GM20431 (cell line): Measurements from ENCODE around the gene OR2H1.

ENCODE experiments used
- in situ Hi-C: fragments of 300-500 bp; cut with MseI, MboI; formaldehyde crosslinking; loops from one replicate; pipeline ENCODE4 v1.15.0; 2020; ENCODE audit warnings: low sequenced_read_pairs; ENCODE audit not compliant: unreplicated experiment

The OR2H1 gene

DNA sequence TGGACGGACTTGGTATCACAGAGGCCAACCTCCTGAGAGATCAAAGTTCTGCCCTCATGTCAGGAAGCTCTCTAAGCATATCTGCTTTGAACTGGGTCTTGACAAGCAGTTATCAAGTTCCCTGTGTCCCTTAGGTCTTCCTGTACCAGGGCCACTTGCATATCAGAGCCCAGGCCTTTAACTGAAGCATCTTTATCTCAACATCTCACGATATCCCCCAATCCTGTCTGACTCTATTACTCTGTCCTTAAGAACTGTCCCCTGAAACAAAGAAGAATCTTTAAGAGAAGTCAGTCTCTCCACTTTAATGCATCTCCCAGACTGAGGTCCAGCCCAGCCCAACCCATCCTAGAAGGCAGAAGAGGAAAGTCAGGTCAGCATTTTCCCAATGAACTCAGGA is 22.6 kb downstream of the OR2H1 start:
- in situ Hi-C loops = no loop called here

DNA sequence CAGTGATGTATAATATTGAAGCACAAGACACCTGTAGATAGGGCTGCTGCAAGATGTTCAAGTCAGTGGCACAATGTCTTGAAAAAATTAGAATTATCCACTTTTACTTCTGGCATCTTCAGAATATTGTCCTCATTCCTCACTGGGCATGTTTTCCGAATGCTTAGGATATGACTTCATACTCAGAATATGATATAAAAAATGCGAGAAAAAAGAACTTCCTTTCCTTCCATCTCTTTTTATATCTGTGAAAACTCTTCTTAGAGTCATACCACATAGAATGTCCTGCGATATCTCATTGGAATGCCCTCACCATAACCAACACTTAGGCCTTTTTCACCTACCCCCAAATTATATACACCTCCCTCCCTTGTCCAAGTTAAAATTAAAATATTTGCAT is 26.2 kb downstream of the OR2H1 start:
- in situ Hi-C loops = no loop called here

DNA sequence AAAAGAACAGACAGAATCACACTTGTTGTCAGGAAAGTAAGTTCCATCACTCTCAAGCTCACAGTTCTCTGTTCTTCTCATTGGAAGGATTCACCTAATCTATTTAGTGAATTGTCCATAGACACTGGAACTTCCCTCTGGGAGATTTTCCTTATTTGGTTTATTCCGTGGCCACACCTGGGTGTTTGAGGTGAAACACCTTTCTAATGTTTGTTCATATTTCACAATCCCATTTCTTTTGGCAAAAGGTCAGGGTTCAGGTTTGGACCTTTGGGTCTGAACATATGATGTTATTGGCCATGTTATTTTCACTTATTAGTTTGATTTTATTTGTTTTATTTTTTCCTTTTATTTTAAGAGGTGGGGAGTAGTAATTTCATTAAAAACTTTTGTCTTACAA is 26.8 kb downstream of the OR2H1 start:
- in situ Hi-C loops = no loop called here

DNA sequence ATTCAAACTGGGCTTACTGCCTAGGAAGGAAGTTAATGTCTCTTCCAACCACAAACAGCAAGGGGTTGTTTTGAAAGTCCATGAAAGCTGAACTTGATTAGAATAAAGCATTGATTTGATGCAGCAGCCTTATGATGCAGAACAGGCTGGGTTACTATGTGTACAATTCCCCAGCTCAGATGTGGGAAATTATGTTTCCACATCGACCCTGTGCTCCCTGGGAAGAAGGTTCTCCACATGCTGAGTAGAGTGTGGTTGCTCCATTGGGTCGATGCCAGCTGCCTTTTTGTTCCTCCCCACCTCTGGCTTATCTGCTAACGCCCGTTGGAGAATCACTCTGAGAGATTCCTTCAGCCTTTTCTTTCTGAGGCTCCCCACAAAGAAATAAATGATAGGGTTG is 29.6 kb downstream of the OR2H1 start:
- in situ Hi-C loops = no loop called here

DNA sequence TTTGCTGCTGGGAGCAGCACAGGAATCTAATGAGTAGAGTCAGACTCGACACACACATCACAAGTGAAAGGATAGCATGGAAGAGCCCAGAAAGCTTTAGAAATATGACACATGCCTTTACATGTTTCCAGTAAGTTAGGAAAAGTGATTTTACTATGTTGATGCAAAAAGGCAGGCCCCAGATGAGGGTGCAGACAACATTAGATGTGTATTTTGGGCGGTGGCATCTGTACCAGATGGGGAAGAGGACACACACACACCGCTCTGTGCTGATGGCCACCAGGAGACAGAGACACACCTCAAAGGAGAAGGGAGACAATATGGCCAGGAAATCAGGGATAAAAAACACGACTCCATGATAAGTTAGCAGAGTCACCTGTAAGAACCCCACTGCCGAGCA is 30.2 kb downstream of the OR2H1 start:
- in situ Hi-C loops = no loop called here

DNA sequence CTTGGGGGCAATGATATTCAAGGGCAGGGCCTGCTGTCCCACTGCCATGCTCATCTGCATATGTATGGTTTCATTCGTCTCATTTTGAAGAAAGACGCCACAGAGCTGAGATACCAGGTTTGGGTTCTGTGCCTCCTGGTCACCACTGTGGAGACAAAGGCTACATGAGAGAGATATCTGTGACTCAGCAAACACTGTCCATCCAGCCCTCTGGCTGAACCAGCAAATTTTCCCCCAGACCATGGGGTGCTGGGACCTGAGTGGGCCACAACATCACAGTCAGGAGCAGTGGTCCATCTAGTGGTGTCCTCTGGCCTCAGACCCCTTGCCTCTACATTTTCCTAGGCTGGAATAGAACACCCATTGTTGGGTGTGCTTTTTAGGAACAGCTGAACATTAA is 30.7 kb downstream of the OR2H1 start, which contains the start of gene MAS1L:
MAS1L (minus strand) TSS at position 297 of the 400 bp plus-strand sequence; CDS start at position 243, 54 bp downstream.
- in situ Hi-C loops = no loop called here

DNA sequence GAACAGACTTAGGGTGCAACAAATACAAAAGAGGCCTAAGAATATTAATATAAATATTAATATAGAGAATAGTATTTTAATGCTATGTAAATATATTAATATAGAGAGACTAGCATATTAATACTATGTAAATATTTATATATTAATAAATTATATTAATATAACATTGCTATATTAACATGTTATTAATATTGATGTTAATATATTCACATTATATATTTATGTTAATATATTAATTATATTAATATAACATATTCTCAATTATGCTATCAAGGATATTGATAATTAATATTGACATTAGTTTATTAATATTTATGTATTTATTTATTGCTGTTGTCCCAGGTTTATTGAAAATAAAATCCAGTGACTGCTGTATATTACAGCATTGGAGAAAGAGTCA is 31.9 kb downstream of the OR2H1 start:
- in situ Hi-C loops = no loop called here

DNA sequence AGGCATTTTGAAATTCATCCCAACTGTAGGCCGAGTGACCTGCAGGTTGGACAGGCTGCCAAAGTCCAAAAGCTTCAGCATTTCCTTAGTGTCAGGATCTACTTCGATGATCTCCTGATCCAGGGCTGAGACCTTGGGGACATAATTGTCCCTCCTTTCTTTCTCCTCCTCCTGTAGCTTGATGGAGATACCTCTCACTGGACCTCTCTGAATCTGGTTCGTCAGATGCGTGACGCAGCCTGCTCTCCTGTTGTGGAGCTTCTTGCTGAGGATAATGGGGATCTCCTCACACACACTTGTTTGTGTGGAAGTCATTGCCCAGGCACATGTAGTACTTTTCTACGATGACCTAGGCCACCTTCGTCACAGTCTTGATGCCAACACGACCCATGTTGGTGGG is 32.3 kb downstream of the OR2H1 start:
- in situ Hi-C loops = no loop called here

DNA sequence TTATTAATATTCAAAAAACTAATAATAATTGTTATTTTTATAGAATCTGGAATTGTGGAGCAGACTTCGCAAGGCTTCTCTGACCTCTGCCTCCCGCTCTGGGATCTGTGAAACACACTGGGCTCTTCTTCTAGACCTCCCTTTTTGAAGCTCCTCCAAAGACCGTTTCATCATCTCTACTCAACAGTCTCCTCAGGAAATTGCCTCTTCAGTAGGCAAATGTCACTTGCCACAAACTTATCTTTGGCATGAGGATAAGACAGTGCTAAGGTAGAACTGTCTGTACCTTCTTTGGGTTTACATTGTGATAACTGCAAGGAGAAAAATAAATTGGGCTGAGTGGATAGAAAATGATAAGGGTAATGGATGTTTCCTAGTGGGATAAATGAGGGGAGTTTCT is 33.1 kb downstream of the OR2H1 start:
- in situ Hi-C loops = no loop called here

DNA sequence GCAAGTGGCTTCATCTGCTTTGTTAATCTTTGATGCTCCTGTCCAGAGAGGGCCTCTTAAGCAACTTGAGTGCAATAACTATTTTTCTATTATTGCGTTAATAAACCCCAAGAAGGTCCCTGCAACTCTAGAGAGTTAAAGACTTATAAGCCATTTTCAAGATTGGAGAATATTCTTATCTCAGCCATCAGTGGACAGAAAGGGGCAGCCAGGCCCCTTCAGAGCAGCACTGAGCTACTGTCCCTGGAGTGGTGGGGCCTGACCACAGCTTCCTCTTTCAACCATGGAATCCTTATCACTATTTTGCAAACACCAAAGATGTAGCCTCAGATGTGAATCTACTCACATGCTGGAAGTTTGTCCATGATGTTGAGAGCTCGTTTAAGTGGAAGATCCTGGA is 33.6 kb downstream of the OR2H1 start:
- in situ Hi-C loops = no loop called here

DNA sequence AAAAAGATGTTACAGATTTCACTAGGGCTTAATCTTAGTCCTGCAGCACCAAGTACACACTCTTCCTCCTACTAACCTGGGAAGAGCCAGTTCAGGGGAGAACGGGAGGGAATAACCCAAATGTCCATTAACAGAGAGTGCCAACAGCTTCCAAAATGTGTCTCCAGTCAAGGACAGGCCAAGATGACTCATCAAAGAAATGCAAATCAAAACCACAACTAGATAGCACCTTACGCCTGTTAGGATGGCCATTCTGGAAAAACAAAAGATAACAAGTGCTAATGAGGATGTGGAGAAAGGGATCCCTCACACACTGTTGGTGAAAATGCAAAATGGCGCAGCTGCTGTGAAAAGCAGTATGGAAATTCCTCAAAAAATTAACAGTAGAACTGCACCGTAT is 34.6 kb downstream of the OR2H1 start:
- in situ Hi-C loops = no loop called here

DNA sequence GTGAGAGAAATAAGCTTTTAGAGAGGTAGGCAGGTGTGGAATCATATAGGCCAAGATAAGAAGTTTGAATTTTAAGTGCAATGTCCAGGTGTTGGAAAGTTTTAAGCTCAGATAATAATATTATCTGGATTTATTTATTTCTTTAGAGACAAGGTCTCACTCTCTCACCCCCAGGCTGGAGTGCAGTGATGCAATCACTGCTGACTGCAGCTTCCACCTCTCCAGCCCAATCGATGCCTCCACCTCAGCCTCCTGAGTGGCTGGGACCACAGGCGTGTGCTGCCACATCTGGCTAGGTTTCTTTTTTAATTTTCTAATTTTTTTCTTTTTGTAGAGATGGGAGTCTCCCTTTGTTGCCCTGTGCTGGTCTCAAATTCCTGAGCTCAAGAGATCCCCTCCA is 36.3 kb downstream of the OR2H1 start:
- in situ Hi-C loops = no loop called here

DNA sequence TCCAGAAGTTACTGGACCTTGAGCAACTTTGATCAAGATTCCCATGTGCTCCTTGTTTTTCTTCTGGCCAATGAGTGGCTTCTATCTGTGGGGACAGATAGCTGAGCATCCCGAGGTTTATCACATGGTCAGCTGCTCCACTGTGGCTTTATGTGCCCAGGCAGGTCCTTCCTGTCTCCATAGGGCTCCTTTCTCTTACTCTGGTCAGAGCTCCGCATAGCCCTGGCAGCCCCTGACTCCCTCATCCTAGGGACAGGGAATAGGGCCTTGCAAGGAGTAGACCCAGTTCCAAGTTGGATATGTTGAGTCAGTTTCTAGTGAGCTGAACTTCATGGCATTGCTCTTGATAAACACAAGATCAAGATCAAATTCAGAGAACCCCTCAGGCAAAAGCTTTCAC is 37.2 kb downstream of the OR2H1 start:
- in situ Hi-C loops = no loop called here

DNA sequence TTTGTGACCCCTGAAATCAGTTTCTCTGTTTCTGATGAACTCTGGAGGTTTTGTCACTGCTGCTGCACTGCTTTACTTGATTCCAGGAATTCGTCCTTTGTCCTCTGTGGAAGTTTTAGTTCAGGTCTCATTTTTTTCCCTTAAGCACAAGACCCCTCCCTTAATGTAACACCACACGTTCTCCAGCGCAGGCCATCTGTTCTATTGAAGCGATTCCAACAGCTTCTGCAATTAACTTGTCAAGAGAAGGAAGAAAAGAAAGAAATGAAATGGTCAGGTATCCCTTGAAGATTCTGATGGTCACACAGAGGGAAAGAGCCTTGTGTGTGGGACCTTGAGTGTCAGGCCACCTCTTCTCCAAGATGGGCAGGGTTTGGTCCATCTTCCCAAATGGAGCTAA is 38.6 kb downstream of the OR2H1 start:
- in situ Hi-C loops = no loop called here

DNA sequence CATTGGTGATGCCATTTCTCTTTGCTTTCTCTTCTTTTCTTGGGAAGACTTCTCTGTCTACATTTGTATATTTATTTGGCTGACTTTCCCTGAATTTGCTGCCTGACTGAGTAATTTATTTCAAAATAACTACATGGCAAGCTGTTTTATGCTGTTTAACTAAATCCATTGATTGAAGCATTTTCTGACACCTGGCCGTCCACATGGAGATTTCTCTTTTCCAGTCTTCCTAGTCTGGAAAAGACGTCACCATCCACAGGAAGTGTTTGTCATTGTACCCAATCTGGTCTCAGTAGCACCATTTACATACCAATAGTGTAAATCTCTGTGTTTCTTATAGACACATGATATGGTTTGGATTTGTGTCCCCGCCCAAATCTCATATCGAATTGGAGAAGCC is 40.0 kb downstream of the OR2H1 start:
- in situ Hi-C loops = no loop called here

DNA sequence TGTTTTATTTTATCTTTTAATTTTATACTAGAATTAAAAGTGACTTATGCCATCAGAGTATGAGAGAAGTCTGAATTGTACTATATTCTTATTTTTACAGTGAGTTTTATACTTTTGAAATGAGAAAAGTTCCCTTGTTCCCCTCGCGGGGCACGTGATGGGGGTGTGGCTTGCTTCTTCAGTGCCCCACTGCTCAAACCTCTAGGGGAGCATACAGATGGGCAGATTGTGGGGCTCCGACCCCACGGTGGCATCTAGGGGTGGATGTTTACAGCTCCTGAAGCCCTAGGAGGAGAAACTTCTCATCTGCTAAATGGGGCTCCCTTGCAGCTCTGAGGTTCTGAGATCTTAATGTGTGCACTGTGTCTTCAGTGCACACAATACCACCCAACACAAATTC is 42.7 kb downstream of the OR2H1 start:
- in situ Hi-C loops = no loop called here

DNA sequence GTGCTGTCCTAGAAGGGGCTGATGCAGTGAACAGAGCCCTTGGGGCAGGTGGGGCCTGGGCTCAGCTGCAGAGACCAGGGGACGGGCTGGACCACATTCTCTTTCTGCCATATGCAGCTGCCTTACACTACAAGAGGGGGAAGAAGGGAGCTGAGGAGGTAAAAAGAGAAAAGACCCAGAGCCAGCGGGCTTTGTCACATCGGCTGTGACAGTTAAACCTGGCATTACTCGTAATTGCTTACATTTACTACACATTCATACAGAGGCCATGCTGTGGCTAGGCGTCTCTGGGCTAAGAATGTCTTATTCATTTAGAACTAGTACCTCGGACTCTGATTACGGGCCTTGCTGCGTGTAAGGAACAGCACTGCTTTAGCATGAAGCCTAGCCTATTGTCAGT is 43.6 kb downstream of the OR2H1 start:
- in situ Hi-C loops = no loop called here

DNA sequence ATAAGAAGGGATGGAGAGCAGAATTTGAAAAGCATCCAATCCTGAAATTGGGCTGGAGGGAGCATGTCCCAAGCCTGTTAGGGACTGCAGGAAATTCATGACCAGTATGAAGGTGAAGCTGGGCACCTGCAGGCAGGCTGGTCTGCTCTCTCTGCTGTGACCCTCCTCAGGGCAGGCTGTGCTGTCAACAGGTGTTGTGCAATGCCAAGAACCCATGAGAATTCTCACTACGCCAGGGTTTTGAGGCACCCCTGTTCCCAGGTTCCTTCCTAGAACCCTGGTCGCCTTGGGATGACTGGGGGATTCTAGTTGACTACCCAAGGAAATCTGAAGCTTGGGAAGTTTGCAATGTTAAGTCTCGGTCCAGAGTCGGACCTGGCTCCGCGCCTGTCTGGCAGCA is 44.2 kb downstream of the OR2H1 start:
- in situ Hi-C loops = no loop called here

DNA sequence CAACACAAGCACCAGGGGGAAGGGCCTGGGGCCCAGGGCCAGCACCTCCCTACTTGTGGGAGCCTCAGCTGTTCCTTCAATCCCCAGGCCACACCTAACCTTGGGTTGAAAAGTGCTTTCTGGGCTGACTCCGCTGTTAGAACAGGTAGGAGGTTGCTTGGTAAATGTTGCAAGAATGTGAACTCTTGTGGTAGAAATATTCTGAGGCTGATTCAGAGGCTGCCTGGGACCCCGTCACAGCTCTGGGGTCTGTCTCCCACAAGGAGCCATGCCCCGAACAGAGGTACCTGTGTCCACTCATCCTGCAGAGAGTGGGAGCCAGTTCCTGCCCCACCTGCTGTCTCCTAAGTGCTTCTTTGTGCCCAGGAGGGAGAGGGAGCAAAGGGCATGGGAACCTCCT is 45.2 kb downstream of the OR2H1 start:
- in situ Hi-C loops = no loop called here

DNA sequence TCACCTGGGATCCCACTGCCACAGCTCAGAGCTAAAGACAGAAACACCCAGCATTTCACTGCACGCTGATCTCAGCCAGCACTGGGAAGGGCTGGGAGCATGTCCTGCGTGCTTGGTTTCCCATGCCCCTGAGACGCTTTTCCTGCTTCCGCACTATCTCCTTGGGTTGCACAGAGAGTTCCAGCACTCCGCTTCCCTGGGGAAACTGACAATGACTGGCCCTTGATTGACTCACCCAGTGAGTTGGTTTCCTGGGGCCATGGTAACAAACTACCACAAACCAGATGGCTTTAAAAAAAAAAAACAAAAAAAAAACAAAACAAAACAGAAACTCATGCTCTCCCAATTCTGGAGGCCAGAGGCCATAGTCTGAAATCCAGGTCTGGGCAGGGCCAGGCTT is 45.6 kb downstream of the OR2H1 start:
- in situ Hi-C loops = no loop called here

DNA sequence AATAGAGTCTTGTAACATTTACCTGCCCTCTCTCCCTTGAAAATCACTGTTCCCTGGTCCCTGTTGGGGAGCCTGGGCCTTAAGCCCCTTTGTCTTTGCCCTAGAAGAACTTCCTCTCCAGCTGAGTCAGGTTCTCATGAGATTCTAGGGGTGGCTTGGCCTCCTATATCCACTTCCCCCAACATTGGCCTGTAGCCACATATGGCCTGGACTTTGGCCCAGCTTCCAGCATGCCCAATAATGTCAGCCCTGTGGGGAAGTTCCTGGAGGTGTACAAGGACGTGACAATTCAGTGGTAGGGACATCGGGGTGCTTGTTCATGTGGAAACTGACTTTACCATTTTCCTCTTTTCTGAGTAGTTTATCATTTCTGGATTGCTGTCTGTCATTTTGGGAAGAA is 48.0 kb downstream of the OR2H1 start:
- in situ Hi-C loops = no loop called here

DNA sequence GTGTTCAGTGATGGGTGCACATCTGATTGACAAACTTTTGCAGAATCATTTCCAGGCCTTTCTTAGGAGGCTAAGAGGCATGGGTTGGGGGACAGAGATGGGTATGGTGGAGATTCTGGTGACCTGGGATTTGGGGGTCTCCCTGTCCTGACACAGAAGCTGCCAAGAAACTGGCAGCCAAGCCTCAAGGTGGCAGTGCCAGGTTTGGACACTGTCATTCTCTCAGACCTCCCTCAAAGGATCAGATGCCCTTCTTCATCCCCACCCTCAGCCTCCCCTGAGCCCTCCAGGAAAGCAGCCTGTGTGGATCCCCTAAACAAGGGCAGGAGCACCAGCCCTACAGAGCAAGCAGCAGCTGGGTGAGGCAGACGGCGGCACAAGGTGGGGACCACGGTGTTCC is 48.9 kb downstream of the OR2H1 start:
- in situ Hi-C loops = no loop called here

DNA sequence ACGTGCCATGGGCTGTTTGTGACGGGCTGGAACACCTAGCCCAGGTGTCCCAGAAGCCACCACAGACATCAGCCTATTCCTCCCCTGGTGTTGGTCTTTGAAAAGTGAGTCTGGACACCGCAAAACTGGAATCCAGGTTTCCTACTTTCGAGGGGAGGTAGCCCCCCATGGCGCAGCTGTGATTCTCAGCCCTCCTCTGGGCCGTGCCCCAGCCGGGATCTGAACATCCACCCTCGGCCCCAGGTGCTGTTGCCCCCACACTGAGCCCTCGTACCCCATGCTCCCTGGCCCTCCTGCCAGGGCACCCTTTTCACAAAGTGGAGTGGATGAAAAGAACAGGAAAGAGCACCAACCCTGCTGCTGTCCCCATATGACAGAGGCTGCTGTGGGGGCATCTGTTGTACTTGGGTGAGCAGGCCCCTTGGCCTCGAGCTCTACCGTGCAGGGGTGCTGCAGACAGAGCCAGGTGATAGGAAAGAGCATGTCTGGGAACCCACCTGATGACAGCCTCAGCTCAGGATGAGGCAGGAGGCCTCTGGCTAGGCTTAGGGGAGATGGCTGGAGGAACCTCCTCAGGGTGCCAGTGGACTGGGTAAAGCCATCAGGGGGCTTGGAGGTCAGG is 49.6 kb downstream of the OR2H1 start:
- in situ Hi-C loops = no loop called here
